SW480 (cell line): ENCODE data around the gene SCO2.
"Not testable (repeated sequence)": the region's sequence is repeated elsewhere in the genome, so short reads cannot be mapped to it uniquely, and the experiment has no call there.

Experiments used
- DNase-seq: peaks from one replicate; pipeline ENCODE4 v3.0.0-alpha.2; 2016; ENCODE audit warnings: low spot score

Gene SCO2

DNA sequence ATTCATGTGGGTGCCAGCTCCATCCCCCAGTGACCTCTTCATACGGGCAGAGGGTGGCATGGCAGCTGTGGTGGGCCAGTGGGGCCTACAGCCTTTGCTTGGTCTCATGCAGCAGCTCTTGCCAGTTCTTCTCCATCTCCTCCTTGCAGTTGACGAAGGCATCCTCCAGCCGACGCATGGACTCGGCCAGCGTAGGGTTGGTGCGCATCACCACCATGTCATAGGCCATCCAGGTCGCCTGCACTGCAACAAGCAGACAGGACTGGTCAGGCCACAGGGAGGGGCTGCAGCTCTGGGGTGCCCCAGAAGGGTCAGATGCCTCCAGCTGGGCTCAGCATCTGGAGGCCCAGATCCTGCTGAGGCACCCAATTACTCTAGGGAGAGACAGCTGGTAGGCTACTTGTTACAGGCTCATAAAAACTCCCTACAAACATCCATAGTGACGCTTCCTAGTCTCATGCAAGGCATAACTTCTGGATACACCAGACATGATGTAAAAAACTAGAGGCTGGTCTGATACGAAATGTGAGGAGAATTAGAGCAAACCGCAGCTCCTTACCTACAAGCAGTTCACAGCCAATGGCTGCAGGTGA, 25.9 kb upstream of the SCO2 start:
- no peak for DNase-seq

DNA sequence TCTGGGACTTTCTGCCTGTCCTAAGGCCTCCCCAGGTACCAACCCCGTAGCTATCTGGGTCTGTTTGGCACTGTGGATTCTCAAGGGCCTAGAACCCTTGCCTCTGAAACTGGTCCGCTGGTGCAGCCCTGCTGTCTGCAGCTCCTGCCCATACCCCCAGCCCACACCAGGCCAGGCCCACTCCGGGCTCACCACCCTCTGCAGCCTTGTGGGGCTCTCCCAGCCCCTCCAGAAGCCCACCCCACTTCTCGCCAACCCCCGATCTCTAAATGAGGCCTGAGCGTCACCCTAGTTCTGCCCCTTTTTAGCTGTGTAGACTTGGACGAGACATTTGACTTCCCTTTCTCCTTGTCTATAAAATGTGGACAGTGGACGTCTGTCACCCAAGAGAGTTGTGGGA, 25.0 kb upstream of the SCO2 start:
- DNase-seq, result no peak

DNA sequence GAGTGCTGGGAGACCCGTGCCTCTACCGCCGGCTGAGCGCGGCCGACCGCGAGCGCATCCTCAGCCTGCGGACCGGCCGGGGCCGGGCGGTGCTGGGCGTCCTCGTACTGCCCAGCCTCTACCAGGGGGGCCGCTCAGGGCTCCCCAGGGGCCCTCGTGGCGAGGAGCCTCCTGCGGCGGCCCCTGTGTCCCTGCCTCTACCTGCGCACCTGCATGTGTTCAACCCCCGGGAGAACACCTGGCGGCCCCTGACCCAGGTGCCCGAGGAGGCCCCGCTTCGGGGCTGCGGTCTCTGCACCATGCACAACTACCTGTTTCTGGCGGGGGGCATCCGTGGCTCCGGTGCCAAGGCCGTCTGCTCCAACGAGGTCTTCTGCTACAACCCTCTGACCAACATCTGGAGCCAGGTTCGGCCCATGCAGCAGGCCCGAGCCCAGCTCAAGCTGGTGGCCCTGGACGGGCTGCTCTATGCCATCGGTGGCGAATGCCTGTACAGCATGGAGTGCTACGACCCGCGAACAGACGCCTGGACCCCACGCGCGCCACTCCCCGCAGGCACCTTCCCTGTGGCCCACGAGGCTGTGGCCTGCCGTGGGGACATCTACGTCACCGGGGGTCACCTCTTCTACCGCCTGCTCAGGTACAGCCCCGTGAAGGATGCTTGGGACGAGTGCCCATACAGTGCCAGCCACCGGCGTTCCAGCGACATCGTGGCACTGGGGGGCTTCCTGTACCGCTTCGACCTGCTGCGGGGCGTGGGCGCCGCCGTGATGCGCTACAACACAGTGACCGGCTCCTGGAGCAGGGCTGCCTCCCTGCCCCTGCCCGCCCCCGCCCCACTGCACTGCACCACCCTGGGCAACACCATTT, 23.8 kb upstream of the SCO2 start:
- DNase-seq, result no peak

DNA sequence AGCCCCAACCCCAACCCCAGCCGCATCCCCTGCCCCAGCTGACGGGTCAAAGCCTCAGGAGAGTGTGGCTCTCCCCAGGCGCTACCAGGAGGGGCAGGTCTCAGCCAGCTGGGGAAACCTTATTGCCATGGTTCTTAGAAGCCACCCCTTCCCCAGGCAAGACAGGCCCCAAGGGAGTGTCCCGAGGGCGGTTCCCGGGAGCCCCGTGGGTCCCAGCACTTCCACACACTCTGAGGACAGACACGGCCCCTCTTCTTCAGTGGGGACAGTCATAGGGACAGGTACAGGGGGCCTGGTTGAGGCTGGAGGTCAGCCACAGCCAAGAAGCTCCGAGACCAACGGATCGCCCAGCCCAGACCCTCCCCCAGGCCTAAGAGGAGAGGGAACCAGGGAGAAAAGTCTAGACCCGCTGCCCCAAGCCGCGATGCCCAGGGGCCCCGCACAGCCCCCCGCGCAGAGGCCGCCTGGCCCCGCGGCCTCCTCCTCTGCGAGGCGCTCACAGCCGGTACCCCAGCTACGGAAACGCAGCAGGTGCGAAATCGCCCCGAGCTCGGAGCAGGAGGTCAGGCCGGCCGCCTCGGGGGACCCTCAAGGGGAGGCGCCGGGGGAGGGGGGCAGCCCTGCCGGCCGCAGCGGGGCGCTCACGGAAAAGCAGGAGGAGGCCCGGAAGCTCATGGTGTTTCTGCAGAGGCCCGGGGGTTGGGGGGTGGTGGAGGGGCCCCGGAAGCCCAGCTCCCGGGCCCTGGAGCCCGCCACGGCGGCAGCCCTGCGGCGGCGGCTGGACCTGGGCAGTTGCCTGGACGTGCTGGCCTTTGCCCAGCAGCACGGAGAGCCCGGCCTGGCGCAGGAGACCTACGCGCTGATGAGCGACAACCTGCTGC, 22.9 kb upstream of the SCO2 start:
- DNase-seq, result no peak

DNA sequence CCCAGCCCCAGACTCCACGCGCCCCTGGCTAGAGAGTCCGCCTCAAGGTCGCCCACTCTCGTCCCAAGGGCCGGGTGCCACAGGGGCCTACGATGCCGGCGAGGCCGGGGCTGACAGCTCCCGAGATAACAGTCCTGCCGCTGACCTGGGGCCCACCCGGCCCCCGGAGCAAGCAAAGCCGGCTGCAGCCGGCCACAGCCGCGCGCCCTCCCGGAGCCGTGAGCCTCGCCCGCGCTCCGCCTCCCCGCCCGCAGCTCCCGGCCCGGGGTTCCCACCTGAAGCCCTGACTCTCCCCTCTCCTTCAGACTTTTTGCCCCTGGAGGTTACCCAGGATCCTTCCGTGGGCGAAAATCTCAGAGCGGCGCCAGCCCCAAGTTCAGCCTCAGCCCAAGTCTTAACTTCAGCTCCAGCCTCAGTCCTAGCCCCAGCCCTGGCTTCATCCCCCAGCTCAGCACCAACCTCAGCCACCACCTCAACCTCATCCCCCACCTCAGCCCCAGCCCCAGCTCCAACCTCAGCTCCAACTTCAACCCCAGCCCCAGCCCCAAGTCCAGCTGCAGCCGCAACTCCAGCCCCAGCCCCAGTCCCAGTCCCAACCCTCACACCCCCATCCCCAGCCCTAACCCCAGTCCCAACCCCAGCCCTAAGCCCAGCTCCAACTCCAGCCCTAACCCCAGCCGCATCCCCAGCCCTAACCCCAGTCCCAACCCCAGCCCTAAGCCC, 22.0 kb upstream of the SCO2 start:
- DNase-seq, result no peak

DNA sequence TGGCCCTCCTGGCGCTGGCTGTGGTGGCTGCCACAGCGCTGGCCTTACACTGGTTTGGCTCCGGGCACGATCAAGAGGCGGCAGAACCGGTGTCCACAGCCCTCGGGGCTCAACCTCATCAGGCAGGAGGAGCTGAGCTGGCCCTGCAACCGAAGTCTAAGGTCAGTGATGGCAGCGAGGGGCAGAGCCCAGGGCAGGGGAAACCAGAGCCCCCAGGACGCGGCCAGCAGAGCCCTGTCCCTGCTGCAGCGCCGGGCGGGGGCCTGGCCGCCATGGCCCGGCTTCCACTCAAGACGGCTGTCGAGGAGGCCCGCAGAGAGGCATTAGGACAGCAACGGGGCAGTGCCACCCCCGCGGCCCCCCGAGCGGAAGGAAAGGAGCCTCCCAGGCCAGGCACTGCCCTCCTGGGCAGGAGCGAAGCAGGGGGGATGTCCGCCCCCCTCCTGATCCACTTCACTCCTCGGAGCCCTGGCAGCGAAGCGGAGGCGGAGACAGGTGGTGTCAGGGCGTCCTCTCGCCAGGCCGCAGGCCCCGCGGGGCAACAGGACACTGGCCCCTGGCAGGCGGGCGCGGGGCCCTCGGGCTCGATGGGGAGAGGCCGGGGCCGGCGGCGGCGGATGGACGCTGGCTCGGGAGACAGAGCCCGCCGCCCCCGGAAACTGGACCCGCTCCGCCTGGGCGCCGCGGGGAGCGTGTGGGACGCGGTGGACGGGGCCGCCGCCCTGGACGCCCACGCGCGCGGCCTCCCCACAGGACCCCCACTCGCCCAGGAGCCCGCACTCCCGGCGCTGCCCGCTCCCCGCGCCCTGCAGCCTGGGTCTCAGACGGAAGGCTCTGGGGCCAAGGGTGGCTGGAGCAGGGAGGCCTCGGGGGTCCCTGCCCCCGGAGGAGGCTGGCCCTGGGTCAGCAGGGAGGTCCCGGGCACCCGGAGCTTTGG, 21.2 kb upstream of the SCO2 start:
- DNase-seq, result no peak

DNA sequence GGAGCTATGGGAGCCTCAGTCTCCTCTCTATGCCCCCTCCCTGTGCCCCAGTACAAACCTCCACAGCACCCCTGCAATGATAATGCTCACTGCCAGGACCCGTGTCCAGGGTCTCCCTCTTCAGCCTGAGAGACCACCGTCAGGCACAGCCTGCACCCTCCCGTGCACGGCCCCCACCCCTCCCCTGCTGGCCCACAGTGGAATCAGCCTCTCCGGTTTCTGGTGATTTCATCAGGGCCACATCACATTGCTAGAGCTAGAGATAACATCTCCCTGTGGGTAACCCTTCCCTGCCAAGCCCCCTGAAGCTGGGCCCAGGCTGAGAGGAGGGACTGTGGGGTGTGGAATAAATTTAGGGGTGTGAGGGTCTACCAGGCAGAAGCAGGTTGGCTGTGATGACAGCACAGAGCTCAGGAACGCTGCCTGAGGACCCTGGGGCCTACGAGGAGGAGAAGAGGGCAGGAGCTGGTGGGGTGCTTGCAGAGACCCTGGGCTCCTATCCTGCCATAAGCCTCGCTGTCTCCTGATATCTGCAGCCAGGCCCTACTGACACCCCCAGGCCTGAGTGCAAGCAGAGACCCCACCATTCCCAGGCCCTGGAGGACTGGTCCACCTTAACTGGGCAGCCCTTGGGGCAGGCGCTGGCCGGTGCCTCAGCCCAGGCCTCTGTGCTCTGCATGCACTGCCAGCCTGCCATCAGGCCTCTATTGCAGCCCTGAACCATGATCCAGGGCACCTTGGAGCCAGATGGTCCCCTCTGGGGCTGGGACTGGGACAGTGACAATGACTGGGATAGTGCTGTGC, 20.3 kb upstream of the SCO2 start, which contains the start of gene KLHDC7B:
Gene KLHDC7B (plus strand): TSS at position 378 of the 804 bp plus-strand sequence. CDS start 345 bp downstream, at position 723.
- DNase-seq, result peak; percentile 50

DNA sequence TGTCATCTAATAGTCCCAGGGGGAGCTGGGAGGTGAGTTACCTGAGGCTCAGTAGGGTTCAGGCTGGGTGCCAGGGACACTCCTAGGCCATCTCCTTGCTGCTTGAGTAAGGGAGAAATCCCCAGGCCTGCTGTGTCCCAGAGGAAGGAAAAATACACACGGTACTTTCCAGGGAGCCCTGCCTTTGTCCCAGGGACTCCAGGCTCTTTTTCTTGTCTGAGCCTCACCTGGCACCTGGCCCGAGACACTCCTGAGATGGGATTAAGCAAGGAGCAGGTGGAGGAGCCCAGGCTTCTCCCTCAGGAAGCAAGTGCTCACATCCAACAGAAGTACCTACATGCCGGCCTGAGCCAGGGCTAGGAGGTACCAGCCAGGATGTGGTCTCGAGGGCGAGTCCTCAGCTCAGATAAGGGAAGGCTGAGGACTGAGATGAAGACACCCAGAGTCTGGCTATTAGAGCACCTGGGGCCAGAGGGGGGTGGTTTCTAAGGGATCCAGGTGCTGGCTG, 19.4 kb upstream of the SCO2 start:
- DNase-seq, result no peak

DNA sequence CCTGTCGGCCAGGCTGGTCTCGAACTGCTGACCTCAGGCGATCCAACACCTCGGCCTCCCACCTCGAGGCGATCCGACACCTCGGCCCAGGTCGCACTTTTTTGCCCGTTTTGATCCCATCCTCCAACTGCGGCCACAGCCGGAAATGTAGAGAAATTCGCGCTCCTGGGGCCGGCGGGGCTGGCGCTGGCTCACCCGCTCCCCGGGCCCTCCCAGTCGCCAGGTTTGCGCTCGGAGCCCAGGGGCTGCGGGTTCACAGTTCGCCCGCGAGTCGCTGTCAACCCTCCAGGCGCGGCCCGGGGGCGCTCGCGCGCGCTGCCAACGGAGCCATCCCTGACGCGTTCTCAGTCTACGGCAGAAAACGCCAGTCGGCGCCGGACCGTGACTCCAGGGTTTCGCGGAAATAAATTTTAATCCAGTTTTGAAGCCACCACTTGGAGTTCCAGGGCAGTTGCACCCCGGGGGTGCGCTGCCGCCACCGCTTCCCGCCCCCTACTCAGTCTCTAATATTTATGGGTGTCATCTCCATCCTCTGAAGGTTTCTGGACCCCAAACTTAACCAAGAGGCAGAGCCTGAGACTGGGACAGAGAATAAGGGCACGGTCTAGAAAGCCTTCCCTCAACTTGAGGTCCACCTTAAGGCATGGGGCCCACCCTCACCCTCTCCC, 18.8 kb upstream of the SCO2 start:
- DNase-seq, result no peak

DNA sequence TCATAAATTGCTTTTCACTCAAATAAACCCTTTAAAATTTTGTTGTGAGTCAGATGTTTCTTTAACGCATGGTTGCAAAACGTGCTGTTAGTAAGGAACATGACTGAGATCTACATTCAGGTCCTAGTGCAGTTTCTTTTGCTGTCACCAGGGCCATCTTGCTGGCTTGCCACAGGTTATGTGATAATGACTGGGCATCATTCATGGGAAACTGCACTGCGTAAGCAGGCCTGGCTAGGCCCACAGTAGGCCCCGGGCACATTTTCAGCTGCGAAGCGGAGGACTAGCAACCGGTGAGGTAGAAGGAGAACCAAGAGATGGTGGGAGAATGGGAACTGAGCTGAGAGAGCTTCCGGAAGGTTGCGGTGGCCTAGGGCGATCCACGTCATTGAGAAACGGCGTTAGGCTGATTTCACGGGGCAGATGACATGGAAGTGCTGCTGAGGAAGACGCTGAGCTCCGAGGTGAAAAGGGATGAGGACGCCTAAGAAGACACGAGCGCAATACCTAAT, 17.1 kb upstream of the SCO2 start:
- no peak for DNase-seq

DNA sequence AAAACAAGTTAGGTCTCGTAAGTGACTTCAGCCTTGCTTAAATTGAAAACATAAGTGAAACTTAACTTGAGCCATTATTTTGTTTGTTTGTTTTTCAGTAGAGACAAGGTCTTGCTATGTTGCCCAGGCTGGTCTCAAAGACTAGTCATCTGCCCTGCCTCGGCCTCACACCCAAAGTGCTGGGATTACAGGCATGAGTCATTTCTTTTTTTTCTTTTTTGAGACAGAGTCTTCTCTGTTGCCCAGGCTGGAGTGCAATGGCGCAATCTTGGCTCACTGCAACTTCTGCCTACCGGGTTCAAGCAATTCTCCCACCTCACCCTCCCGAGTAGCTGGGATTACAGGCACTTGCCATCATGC, 16.2 kb upstream of the SCO2 start:
- not testable (repeated sequence) for DNase-seq

DNA sequence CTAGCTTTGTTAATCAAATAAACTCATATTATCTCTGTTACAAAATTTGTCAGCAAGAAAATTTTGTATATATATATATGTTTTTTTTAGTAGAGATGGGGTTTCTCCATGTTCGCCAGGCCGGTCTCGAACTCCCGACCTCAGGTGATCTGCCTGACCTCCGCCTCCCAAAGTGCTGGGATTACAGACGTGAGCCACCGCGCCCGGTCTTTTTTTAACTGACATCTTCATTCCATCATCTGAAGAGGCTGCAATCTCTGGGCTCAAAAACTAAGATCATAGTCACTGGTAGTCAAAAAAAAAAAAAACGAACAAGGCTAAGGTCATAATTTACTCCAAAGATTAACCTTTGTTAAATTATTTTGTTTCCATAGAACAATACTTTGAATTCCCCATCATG, 15.0 kb upstream of the SCO2 start:
- DNase-seq, result no peak

DNA sequence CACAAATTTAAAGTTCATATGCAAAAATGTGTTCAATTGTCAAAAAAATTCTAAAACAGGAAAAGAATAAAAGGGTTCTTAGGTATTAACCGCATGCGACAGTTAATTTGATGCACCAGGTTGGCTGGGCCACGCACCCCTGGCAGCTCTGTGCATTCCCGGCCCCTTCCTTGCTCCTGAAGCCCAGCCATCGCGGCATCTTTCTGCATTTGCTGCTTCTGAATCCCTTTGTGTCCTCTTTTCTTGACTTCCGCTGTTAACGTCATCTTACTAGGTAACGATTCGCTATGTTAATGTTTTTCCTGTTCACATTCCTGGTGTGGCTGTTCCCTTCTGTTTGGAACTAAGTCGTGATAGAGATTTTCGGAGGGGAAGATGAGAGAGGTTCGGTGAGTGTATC, 12.4 kb upstream of the SCO2 start:
- no peak for DNase-seq

DNA sequence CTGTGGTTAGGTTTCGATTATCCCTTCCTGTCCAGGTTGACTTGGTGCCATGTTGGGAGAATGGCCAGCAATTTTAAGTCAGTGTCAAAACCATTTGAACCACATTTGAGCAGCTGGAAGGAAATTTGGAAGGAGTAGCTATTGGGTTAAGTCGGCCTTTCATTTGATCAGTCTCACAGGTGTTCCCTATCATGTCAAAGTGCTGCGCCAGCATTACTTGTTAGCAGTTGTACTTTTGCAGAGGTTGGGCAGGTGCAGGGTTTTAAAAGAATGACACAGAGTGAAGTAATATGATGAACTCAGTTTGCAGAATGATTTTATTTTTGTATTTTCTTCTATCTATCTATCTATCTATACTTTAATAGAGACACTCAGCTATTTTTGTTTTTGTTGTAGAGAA, 10.8 kb upstream of the SCO2 start:
- no peak for DNase-seq

DNA sequence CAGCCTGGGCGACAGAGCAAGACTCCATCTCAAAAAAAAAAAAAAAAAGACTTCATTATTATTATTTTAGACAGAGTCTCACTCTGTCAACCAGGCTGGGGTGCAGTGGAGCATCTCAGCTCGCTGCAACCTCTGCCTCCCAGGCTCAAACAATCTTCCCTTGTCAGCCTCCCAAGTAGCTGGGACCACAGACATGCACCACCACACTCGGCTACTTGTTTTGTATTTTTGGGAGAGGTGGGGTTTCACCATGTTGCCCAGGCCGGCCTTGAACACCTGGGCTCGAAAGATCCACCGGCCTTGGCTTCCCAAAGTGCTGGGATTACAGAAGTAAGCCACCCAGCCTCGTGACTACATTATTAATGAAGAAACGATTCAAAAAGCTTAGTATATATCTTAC, 9.7 kb upstream of the SCO2 start:
- no peak for DNase-seq

DNA sequence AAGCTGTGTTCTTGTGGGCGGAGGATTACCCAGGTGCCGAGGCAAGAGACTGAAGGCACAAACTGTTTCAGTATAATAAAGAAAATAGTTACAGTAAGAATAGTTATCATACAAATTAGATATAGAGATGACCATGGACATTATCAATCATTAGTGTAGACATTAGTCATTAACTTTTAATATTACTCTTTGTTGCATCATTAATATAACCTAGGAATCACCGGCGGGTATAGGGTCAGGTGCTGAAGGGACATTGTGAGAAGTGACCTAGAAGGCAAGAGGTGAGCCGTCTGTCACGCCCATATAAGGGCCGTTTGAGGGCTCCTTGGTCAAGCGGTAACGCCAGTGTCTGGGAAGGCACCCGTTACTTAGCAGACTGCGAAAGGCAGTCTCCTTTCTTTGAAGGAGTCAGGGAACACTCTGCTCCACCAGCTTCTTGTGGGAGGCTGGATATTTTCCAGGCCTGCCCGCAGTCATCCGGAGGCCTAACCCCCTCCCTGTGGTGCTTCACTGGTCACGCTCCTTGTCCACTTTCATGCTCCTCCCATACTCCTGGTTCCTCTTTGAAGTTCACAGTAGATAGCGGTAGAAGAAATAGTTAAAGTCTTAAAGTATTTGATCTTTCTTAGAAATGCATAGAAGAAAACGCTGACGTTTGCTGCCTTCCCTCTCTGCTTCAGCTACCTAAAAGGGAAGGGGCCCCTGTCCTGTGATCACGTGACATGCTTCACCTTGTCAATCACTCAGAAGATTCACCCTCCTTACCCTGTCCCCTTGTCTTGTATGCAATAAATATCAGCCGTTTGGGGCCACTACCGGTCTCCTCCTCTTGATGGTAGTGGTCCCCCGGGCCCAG, 8.7 kb upstream of the SCO2 start:
- DNase-seq, result not testable (repeated sequence)

DNA sequence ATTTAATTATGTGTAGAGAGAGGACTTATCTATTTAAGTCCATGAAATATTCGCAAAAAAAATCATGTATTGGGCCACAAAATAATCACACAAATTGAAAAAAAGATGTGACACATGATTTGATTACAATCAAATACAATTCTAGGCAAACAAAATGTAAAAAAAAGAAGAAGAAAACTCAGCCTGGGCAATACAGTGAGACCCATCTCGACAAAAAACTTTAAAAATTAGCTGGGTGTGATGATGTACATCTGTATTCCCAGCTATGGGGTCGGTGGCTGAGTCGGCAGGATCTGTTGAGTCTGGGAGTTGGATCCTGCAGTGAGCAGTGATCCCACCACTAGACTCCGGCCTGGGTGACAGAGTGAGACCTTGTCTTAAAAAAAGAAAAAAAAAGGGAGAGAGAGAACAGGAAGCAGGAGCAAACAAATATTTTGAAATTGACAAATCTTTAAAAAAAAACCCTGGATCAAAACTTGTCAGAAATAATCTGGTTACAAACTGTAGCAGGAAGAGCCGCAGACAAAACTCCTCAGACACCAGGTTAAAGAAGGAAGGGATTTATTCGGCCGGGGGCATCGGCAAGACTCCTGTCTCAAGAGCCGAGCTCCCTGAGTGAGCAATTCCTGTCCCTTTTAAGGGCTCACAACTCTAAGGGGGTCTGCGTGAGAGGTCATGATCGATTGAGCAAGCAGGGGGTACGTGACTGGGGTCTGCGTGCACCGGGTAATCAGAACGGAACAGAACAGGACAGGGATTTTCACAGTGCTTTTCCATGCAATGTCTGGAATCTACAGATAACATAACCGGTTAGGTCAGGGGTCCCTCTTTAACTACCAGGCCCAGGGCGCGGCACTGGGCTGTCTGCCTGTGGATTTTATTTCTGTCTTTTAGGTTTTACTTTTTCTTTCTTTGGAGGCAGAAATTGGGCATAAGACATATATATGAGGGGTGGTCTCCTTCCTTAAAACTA, 7.7 kb upstream of the SCO2 start:
- no peak for DNase-seq
